ENCODE results near the gene FKBP2. TPM values are rescaled to one million over a fixed set of nuclear protein-coding genes. Genes with fewer than 3 reads are reported as not detected.

Gene FKBP2
- total RNA-seq, 1 experiment from 2014 or later, result 41.0 TPM

DNA sequence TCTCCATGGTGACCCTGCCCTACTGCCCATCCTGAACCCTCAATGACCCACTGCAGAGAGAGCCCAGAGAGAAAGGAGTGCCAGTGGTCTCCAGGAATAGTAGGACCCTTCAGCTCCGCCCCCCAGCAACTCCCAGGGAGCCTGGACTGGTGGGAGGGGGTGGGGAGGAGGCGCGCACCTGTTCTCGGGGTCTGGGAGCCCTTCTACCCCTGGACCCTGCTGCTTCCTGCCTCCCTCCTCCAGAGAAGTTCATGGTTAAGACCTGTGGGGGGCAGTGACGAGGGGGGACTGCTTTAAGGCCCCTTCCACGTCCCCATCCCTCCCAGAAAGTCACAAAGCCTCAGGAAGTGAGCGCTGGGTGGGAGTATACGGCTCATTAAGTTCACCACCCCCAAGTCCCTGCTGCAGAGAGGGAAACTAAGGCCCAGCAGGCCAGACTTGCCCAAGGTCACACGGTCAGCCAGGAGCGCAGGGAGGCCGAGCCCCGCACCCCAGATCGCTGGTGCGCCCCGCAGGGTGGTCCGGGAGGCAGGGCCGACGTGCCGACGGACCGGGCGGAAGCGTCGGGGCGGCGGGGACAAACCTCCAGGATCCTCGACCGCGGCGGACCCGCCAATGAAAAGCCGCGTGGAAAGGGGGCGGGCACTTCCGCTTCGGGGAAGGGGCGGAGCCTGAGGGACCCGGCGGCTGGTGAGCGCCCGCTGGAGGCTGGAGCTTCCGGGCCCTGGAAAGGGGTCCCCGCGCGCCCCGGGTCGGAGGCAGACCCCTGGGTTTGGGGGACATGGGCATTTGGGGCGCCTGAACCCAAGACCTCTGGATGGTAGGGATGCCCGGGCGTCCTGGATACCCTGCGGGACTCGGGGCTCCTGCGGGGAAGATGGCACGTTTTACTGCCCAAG, 15.0 kb upstream of the FKBP2 start, which contains the start of the genes NUDT22 and TRPT1:
Gene NUDT22, plus strand, starts transcription at position 667 of the 899 bp plus-strand sequence. CDS start 379 bp downstream, outside the sequence.
Gene TRPT1, minus strand, starts transcription at position 579 of the 899 bp plus-strand sequence. Its CDS starts 326 bp downstream, at position 253.
- no peaks in the 10 kb centered on the region for H3K9me3 ChIP-seq (ENCODE audit: control insufficient read depth, low read depth, low read length)
- no peak within 1 kb of the TSS for H3K27ac ChIP-seq (ENCODE audit: insufficient read length, low read depth, low read length)
- peak within 1 kb of the TSS; percentile 59 for H3K9ac ChIP-seq (ENCODE audit: extremely low read depth, insufficient read length, low read length)
- no peaks in the 10 kb centered on the region; the same call in 1 of the 2 replicates for H3K27me3 Mint-ChIP-seq (ENCODE audit: low read depth)
- peak within 1 kb of the TSS; percentile 84 for H3K14ac ChIP-seq (ENCODE audit: insufficient read depth, low read length)
- H3T11ph ChIP-seq (ENCODE audit: low read length), result no peak within 1 kb of the TSS
- H3K18ac ChIP-seq (ENCODE audit: insufficient read length, low read depth, low read length), result no peak within 1 kb of the TSS
- TF ChIP-seq, protein P1, sequence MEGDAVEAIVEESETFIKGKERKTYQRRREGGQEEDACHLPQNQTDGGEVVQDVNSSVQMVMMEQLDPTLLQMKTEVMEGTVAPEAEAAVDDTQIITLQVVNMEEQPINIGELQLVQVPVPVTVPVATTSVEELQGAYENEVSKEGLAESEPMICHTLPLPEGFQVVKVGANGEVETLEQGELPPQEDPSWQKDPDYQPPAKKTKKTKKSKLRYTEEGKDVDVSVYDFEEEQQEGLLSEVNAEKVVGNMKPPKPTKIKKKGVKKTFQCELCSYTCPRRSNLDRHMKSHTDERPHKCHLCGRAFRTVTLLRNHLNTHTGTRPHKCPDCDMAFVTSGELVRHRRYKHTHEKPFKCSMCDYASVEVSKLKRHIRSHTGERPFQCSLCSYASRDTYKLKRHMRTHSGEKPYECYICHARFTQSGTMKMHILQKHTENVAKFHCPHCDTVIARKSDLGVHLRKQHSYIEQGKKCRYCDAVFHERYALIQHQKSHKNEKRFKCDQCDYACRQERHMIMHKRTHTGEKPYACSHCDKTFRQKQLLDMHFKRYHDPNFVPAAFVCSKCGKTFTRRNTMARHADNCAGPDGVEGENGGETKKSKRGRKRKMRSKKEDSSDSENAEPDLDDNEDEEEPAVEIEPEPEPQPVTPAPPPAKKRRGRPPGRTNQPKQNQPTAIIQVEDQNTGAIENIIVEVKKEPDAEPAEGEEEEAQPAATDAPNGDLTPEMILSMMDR (conservative IDR thresholded peaks at IDR 0.05), result peak; percentile 46
- peak within 1 kb of the TSS; percentile 59 to 92 (median 63); a peak in 4 of 7 replicates for H3K27ac Mint-ChIP-seq
- H3K27me3 ChIP-seq (ENCODE audit: insufficient read depth, low read length), result no peaks in the 10 kb centered on the region
- H3K36me3 Mint-ChIP-seq (ENCODE audit: insufficient read depth in 1 of 3, low read depth in 3 of 3), result peaks cover 0 to 14% (median 14%) of the 10 kb centered on the region in 3 experiments; a peak in 5 of 7 replicates
- no peak within 1 kb of the TSS for H2BK15ac ChIP-seq (ENCODE audit: low read depth, low read length)
- 0 out of 2 replicates have a peak, but pooled peaks cover 3% of the 10 kb centered on the region for H3K4me1 ChIP-seq (ENCODE audit: insufficient read depth, low read length)
- no peaks in the 10 kb centered on the region for H4K20me1 ChIP-seq (ENCODE audit: control insufficient read depth, insufficient read depth, insufficient read length)
- WGBS (ENCODE audit: extremely low coverage, insufficient read length, low lambda C conversion rate), result no CpG with 5 or more reads among the region's 54 CpGs
- H3K79me2 ChIP-seq (ENCODE audit: insufficient read depth, low read length), result no peaks in the 10 kb centered on the region
- H2AFZ ChIP-seq (ENCODE audit: low read length), result no peak within 1 kb of the TSS
- no peak within 1 kb of the TSS for H3K4ac ChIP-seq (ENCODE audit: low read depth, low read length)
- no peak within 1 kb of the TSS for H4K91ac ChIP-seq (ENCODE audit: insufficient read length, low read depth, low read length)
- H3K23me2 ChIP-seq (ENCODE audit: insufficient read length, low read depth, low read length, poor library complexity, severe bottlenecking), result peaks cover 24% of the 10 kb centered on the region
- peak within 1 kb of the TSS; percentile 80 to 91 for H3K4me3 Mint-ChIP-seq
- no peak within 1 kb of the TSS for H2BK12ac ChIP-seq (ENCODE audit: insufficient read length, low read depth, low read length)
- H3K79me1 ChIP-seq (ENCODE audit: insufficient read depth, low read depth, low read length, poor library complexity, severe bottlenecking), result no peaks in the 10 kb centered on the region
- no peak within 1 kb of the TSS for H2BK20ac ChIP-seq (ENCODE audit: low read depth, low read length, poor library complexity, severe bottlenecking)
- H2BK120ac ChIP-seq (ENCODE audit: low read depth, low read length, poor library complexity, severe bottlenecking), result no peak within 1 kb of the TSS
- no peak within 1 kb of the TSS for H3K23ac ChIP-seq (ENCODE audit: insufficient read length, low read depth, low read length)
- no peak within 1 kb of the TSS for H2AK5ac ChIP-seq (ENCODE audit: insufficient read length, low read length)
- no peaks in the 10 kb centered on the region for H3K9me3 Mint-ChIP-seq
- H3K4me2 ChIP-seq (ENCODE audit: insufficient read depth, insufficient read length, low read length), result peak within 1 kb of the TSS; percentile 50
- no peak within 1 kb of the TSS for H4K8ac ChIP-seq (replicated peaks; ENCODE audit: insufficient read length, low read depth, low read length)
- H4K5ac ChIP-seq (ENCODE audit: insufficient read length, low read depth, low read length), result no peak within 1 kb of the TSS
- peak; percentile 90 for DNase-seq
- H3K4me1 Mint-ChIP-seq, result peaks cover 21 to 24% of the 10 kb centered on the region in 2 experiments
- H3K56ac ChIP-seq (ENCODE audit: insufficient read length, low read depth, low read length), result no peak within 1 kb of the TSS
- H2BK5ac ChIP-seq (ENCODE audit: insufficient read length, low read length), result no peak within 1 kb of the TSS
